Spleen (tissue), 7 donors: ENCODE data around the gene COL5A2.

ENCODE experiments used
- POLR2A ChIP-seq, 3 donors: fragments of 450-650 bp; IDR thresholded peaks; one replicate each; pipeline ENCODE4 v1.5.1; 2017; ENCODE audit warnings: antibody characterized with exemption in 3 of 3, mild to moderate bottlenecking in 1 of 3
- POLR2AphosphoS5 ChIP-seq, 3 donors: sonication (generic); formaldehyde crosslinking; IDR thresholded peaks; one replicate each; pipeline ENCODE4 v1.5.1; 2017; ENCODE audit warnings: antibody characterized with exemption in 3 of 3
- TF ChIP-seq, protein P1 (sequence below), 11 experiments: fragments of 200-600 bp in 7 of 11; fragments of 450-650 bp in 4 of 11; sonication (generic) in 4 of 11; IDR thresholded peaks in 8 of 11; conservative IDR thresholded peaks in 3 of 11; 1 replicate in 7 of 11; 2 replicates in 4 of 11; pipeline versions ENCODE4 v1.4.0 to v1.8.0; 2016 to 2021; ENCODE audit warnings: antibody characterized with exemption in 11 of 11, inconsistent platforms in 4 of 11, mild to moderate bottlenecking in 1 of 11
- donor health status: DM: no; HTN: no; CAD: no; lungs with moderate emphysema.
- donor health status: DM: no; HTN: no; CAD: no.
- donor health status: DM: no; HTN: no; CAD: no.

DNA sequence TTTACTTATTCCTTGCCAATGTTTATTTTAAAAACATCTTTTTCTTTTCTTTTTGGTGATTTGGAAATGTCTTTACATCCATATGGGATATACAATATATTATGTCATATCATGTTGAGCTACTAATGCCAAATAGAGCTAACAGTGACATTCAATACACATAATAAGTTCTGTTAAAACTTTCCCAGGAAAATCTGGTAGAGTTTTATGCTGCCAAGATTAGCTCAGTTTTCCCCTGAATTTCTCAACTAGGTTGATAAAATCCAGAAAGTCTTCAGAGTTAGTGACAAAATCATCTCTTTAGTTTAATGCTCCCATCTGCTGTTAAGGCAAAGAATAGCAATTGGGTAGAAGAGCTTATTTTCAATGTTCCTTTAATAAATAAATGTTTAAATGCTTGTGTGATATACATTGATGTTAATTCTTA lies 195.5 kb downstream of the COL5A2 start:
- TF ChIP-seq, protein P1, sequence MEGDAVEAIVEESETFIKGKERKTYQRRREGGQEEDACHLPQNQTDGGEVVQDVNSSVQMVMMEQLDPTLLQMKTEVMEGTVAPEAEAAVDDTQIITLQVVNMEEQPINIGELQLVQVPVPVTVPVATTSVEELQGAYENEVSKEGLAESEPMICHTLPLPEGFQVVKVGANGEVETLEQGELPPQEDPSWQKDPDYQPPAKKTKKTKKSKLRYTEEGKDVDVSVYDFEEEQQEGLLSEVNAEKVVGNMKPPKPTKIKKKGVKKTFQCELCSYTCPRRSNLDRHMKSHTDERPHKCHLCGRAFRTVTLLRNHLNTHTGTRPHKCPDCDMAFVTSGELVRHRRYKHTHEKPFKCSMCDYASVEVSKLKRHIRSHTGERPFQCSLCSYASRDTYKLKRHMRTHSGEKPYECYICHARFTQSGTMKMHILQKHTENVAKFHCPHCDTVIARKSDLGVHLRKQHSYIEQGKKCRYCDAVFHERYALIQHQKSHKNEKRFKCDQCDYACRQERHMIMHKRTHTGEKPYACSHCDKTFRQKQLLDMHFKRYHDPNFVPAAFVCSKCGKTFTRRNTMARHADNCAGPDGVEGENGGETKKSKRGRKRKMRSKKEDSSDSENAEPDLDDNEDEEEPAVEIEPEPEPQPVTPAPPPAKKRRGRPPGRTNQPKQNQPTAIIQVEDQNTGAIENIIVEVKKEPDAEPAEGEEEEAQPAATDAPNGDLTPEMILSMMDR (IDR thresholded peaks at IDR 0.05 in 8 of 11, conservative IDR thresholded peaks at IDR 0.05 in 3 of 11): no peak
- TF ChIP-seq POLR2AphosphoS5 (IDR thresholded peaks at IDR 0.05) (no peak), POLR2A (IDR thresholded peaks at IDR 0.05) (no peak)
